HG03095 (cell line): ENCODE results near the gene FN1.
A peak's percentile ranks its signal among the peaks of the same experiment; 100 is the strongest.

Experiments used
- ATAC-seq: cut with Tn5 transposase; IDR thresholded peaks from one replicate; pipeline ENCODE4 v1.9.1; 2021; ENCODE audit warnings: moderate library complexity; ENCODE audit not compliant: unreplicated experiment

The FN1 gene

GRCh38 chr2:215442401-215442787, 6.5 kb upstream of the FN1 start:
- ATAC-seq = no peak

- no peak for ATAC-seq
Observed at GRCh38 chr2:215441560-215442400, 5.9 kb upstream of the FN1 start.

GRCh38 chr2:215439980-215440512, 4.2 kb upstream of the FN1 start:
- no peak for ATAC-seq

- no peak for ATAC-seq
Observed at GRCh38 chr2:215439404-215439803, 3.5 kb upstream of the FN1 start.

GRCh38 chr2:215437614-215438013, 1.7 kb upstream of the FN1 start:
- no peak for ATAC-seq

- ATAC-seq = no peak
Observed at GRCh38 chr2:215436705-215437565, 1.1 kb upstream of the FN1 start.

GRCh38 chr2:215435280-215435869, 493 bp downstream of the FN1 start:
- ATAC-seq = peak; percentile 20

- no peak for ATAC-seq
Observed at GRCh38 chr2:215434447-215435279, 1.2 kb downstream of the FN1 start.

- no peak for ATAC-seq
Observed at GRCh38 chr2:215432759-215433594, 2.9 kb downstream of the FN1 start.

GRCh38 chr2:215431778-215432758, 3.8 kb downstream of the FN1 start:
- no peak for ATAC-seq

- ATAC-seq = no peak
Observed at GRCh38 chr2:215431290-215431689, 4.6 kb downstream of the FN1 start.

- no peak for ATAC-seq
Observed at GRCh38 chr2:215430528-215431187, 5.2 kb downstream of the FN1 start.

GRCh38 chr2:215429424-215429823, 6.4 kb downstream of the FN1 start:
- no peak for ATAC-seq

- ATAC-seq = no peak
Observed at GRCh38 chr2:215428060-215428910, 7.6 kb downstream of the FN1 start.

- no peak for ATAC-seq
Observed at GRCh38 chr2:215427585-215427984, 8.3 kb downstream of the FN1 start.

GRCh38 chr2:215425021-215425782, 10.7 kb downstream of the FN1 start:
- ATAC-seq = no peak
